Liver (tissue), 3 donors: ENCODE data around the gene KNCN.

Experiments used
- HNF4A ChIP-seq, 2 donors: conservative IDR thresholded peaks; 2 replicates each; pipeline ENCODE4 v1.6.1; 2016; ENCODE audit warnings: antibody characterized with exemption in 2 of 2, mild to moderate bottlenecking in 2 of 2
- TF ChIP-seq, protein P1 (sequence below): fragments of 150-350 bp; IDR thresholded peaks from 2 replicates; pipeline ENCODE4 v1.5.1; 2017; ENCODE audit warnings: improper control_type of control experiment, low read depth, low read length; ENCODE audit not compliant: missing input control
- donor health status: healthy.
- donor health status: healthy.

DNA sequence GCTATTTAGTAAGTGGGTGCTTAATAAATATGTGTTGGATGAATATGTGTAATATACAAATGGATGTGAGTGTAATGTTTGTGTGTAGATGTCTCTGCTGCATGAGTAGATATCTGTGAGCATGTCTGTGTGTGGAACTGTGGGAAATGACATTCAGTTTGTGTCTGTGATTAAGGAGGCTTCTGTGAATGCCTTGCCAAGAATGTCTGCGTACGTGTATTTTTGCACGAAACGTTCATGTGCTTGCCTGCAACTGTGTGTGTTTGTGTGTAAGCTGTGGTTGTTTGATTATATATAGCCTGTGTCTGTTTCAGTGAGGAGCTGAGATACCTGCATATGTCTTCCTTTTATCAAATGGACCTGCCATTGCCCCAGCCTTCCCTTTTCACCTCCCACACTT is 48.0 kb downstream of the KNCN start:
- TF ChIP-seq, protein P1, sequence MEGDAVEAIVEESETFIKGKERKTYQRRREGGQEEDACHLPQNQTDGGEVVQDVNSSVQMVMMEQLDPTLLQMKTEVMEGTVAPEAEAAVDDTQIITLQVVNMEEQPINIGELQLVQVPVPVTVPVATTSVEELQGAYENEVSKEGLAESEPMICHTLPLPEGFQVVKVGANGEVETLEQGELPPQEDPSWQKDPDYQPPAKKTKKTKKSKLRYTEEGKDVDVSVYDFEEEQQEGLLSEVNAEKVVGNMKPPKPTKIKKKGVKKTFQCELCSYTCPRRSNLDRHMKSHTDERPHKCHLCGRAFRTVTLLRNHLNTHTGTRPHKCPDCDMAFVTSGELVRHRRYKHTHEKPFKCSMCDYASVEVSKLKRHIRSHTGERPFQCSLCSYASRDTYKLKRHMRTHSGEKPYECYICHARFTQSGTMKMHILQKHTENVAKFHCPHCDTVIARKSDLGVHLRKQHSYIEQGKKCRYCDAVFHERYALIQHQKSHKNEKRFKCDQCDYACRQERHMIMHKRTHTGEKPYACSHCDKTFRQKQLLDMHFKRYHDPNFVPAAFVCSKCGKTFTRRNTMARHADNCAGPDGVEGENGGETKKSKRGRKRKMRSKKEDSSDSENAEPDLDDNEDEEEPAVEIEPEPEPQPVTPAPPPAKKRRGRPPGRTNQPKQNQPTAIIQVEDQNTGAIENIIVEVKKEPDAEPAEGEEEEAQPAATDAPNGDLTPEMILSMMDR = no peak
- no peak for TF ChIP-seq HNF4A (conservative IDR thresholded peaks at IDR 0.05)
